Large intestine (tissue), 3 donors: ENCODE measurements around the gene APP. TPM values are rescaled to one million over a fixed set of nuclear protein-coding genes. Genes with fewer than 3 reads are reported as not detected.

Experiments used
- DNase-seq, 2 donors: peaks; one replicate each; pipeline versions ENCODE4 v3.0.0 to v3.0.0-alpha.2; 2013
- H3K27ac ChIP-seq: one replicate; pipeline ENCODE4 v1.5.1; 2013; ENCODE audit warnings: low read length
- H3K27me3 ChIP-seq: 2 replicates; pipeline ENCODE4 v1.6.1; 2013; ENCODE audit warnings: low read length; ENCODE audit not compliant: control insufficient read depth, insufficient read depth
- H3K36me3 ChIP-seq: 2 replicates; pipeline ENCODE4 v1.6.1; 2013; ENCODE audit warnings: low read length; ENCODE audit not compliant: control insufficient read depth, insufficient read depth
- H3K4me1 ChIP-seq: one replicate; pipeline ENCODE4 v1.6.1; 2013; ENCODE audit warnings: low read length; ENCODE audit not compliant: control insufficient read depth, insufficient read depth
- H3K4me3 ChIP-seq: one replicate; pipeline ENCODE4 v1.5.1; 2013; ENCODE audit warnings: low read length
- H3K9me3 ChIP-seq: one replicate; pipeline ENCODE4 v1.6.1; 2013; ENCODE audit warnings: mild to moderate bottlenecking, low read depth, low read length, moderate library complexity; ENCODE audit not compliant: control insufficient read depth
- WGBS: methylation state at CpG from one replicate; pipeline ENCODE4 v1.1.5; 2013; ENCODE audit warnings: low lambda C conversion rate; ENCODE audit not compliant: insufficient coverage; 5-methylcytosine and 5-hydroxymethylcytosine counted together
- polyA plus RNA-seq: library from polyadenylated mRNA; unstranded; fragments of 120-200 nt; gene quantifications from one replicate; pipeline ENCODE4 v1.2.1, GENCODE V29; 2013

Gene APP
- polyA plus RNA-seq, 1 donor: 265 TPM

GRCh38 chr21:25988738-25989137, 181.8 kb downstream of the APP start:
- DNase-seq: no peak
- H3K4me1 ChIP-seq: no peaks in the 10 kb centered on the region
- no peak overlapping the region for H3K27ac ChIP-seq
- peaks cover 20% of the 10 kb centered on the region for H3K36me3 ChIP-seq
- no peaks in the 10 kb centered on the region for H3K27me3 ChIP-seq
- no CpG with 5 or more reads among the region's 7 CpGs for WGBS
- no peak overlapping the region for H3K4me3 ChIP-seq
- no peaks in the 10 kb centered on the region for H3K9me3 ChIP-seq

- WGBS: no CpG with 5 or more reads among the region's 2 CpGs
- H3K27me3 ChIP-seq: no peaks in the 10 kb centered on the region
- no peak overlapping the region for H3K27ac ChIP-seq
- H3K4me3 ChIP-seq: no peak overlapping the region
- H3K36me3 ChIP-seq: peaks cover 18% of the 10 kb centered on the region
- no peaks in the 10 kb centered on the region for H3K4me1 ChIP-seq
- no peak for DNase-seq
- no peaks in the 10 kb centered on the region for H3K9me3 ChIP-seq
Observed at GRCh38 chr21:25987531-25987930, 183.0 kb downstream of the APP start.

GRCh38 chr21:25986928-25987327, 183.6 kb downstream of the APP start:
- H3K9me3 ChIP-seq: no peaks in the 10 kb centered on the region
- DNase-seq: no peak
- H3K4me3 ChIP-seq: no peak overlapping the region
- H3K27ac ChIP-seq: no peak overlapping the region
- no CpG with 5 or more reads among the region's 2 CpGs for WGBS
- no peaks in the 10 kb centered on the region for H3K27me3 ChIP-seq
- no peaks in the 10 kb centered on the region for H3K4me1 ChIP-seq
- peaks cover 21% of the 10 kb centered on the region for H3K36me3 ChIP-seq

GRCh38 chr21:25985990-25986389, 184.6 kb downstream of the APP start:
- Histone ChIP-seq H3K4me1 (no peaks in the 10 kb centered on the region), H3K27me3 (no peaks in the 10 kb centered on the region), H3K9me3 (no peaks in the 10 kb centered on the region), H3K27ac (no peak overlapping the region), H3K4me3 (no peak overlapping the region), H3K36me3 (peaks cover 20% of the 10 kb centered on the region)
- DNase-seq: no peak
- WGBS: no CpG with 5 or more reads among the region's 3 CpGs

GRCh38 chr21:25984538-25984937, 186.0 kb downstream of the APP start:
- WGBS: 100% methylated on average over 1 of the region's 1 CpG
- Histone ChIP-seq H3K9me3 (no peaks in the 10 kb centered on the region), H3K4me1 (no peaks in the 10 kb centered on the region), H3K36me3 (peaks cover 30% of the 10 kb centered on the region), H3K4me3 (no peak overlapping the region), H3K27me3 (no peaks in the 10 kb centered on the region), H3K27ac (no peak overlapping the region)
- DNase-seq: no peak

GRCh38 chr21:25983745-25984144, 186.8 kb downstream of the APP start:
- DNase-seq: no peak
- WGBS: no CpG with 5 or more reads among the region's 3 CpGs
- H3K9me3 ChIP-seq: no peaks in the 10 kb centered on the region
- H3K4me3 ChIP-seq: no peak overlapping the region
- no peaks in the 10 kb centered on the region for H3K27me3 ChIP-seq
- H3K27ac ChIP-seq: no peak overlapping the region
- H3K36me3 ChIP-seq: peaks cover 26% of the 10 kb centered on the region
- no peaks in the 10 kb centered on the region for H3K4me1 ChIP-seq

GRCh38 chr21:25980710-25981109, 189.9 kb downstream of the APP start:
- no peak for DNase-seq
- Histone ChIP-seq H3K36me3 (peaks cover 24% of the 10 kb centered on the region), H3K4me1 (no peaks in the 10 kb centered on the region), H3K9me3 (no peaks in the 10 kb centered on the region), H3K27ac (no peak overlapping the region), H3K27me3 (no peaks in the 10 kb centered on the region), H3K4me3 (no peak overlapping the region)
- WGBS: no CpG with 5 or more reads among the region's 3 CpGs

- Histone ChIP-seq H3K9me3 (no peaks in the 10 kb centered on the region), H3K27ac (no peak overlapping the region), H3K4me1 (no peaks in the 10 kb centered on the region), H3K4me3 (no peak overlapping the region), H3K36me3 (peaks cover 21% of the 10 kb centered on the region), H3K27me3 (no peaks in the 10 kb centered on the region)
- 100% methylated on average over 3 of the region's 9 CpGs for whole genome bisulfite sequencing
- DNase-seq: no peak
Observed at GRCh38 chr21:25979845-25980616, 190.5 kb downstream of the APP start.

GRCh38 chr21:25977068-25977611, 193.4 kb downstream of the APP start:
- peaks cover 34% of the 10 kb centered on the region for H3K36me3 ChIP-seq
- H3K4me1 ChIP-seq: no peaks in the 10 kb centered on the region
- no peak overlapping the region for H3K27ac ChIP-seq
- H3K4me3 ChIP-seq: no peak overlapping the region
- no peak for DNase-seq
- no peaks in the 10 kb centered on the region for H3K27me3 ChIP-seq
- no peaks in the 10 kb centered on the region for H3K9me3 ChIP-seq

- no peaks in the 10 kb centered on the region for H3K27me3 ChIP-seq
- no peak overlapping the region for H3K27ac ChIP-seq
- peaks cover 38% of the 10 kb centered on the region for H3K36me3 ChIP-seq
- DNase-seq: no peak
- WGBS: no CpG with 5 or more reads among the region's 8 CpGs
- no peaks in the 10 kb centered on the region for H3K4me1 ChIP-seq
- no peak overlapping the region for H3K4me3 ChIP-seq
- no peaks in the 10 kb centered on the region for H3K9me3 ChIP-seq
Observed at GRCh38 chr21:25974964-25975363, 195.6 kb downstream of the APP start.
